Activated CD8-positive, alpha-beta T cell treated with anti-CD3 and anti-CD28 coated beads for 36 hours (primary cell): ENCODE measurements around the gene EGFL8. TPM values are rescaled to one million over a fixed set of nuclear protein-coding genes. Genes with fewer than 3 reads are reported as not detected.
A peak's percentile ranks its signal among the peaks of the same experiment; 100 is the strongest.

Source experiments
- ATAC-seq: fragments of 200-7000 bp; cut with Tn5 transposase; one replicate; pipeline ENCODE4 v1.10.0; 2021; ENCODE audit warnings: mild to moderate bottlenecking, moderate library complexity
- CTCF ChIA-PET: fragments of 350-600 bp; sonication (Branson Sonifier 250); formaldehyde crosslinking; loops from one replicate; lab custom pipeline; 2021; ENCODE audit warnings: antibody characterized with exemption; lab: Charles Lee
- POLR2A ChIA-PET: fragments of 350-600 bp; sonication (Branson Sonifier 250); formaldehyde crosslinking; loops from one replicate; lab custom pipeline; 2021; ENCODE audit warnings: antibody characterized with exemption; lab: Charles Lee
- DNase-seq: peaks from one replicate; pipeline ENCODE4 v3.0.0-alpha.2; 2020
- H3K27ac Mint-ChIP-seq: one replicate; pipeline ENCODE4 v1.8.0; 2021; ENCODE audit warnings: mild to moderate bottlenecking, mixed read lengths
- H3K27me3 Mint-ChIP-seq: one replicate; pipeline ENCODE4 v1.8.0; 2021; ENCODE audit warnings: mixed read lengths
- H3K36me3 Mint-ChIP-seq: one replicate; pipeline ENCODE4 v1.8.0; 2021; ENCODE audit warnings: low read depth, mixed read lengths
- H3K4me1 Mint-ChIP-seq: one replicate; pipeline ENCODE4 v1.8.0; 2021; ENCODE audit warnings: low read depth, mixed read lengths
- H3K4me3 Mint-ChIP-seq: one replicate; pipeline ENCODE4 v1.8.0; 2021; ENCODE audit warnings: mild to moderate bottlenecking, moderate library complexity, mixed read lengths
- H3K9me3 Mint-ChIP-seq: one replicate; pipeline ENCODE4 v1.8.0; 2021; ENCODE audit warnings: mixed read lengths
- CTCF ChIP-seq: fragments of 200-600 bp; IDR thresholded peaks from one replicate; pipeline ENCODE4 v1.8.0; 2022; ENCODE audit warnings: antibody characterized with exemption, mild to moderate bottlenecking
- intact Hi-C: fragments of 100-400 bp; cut with micrococcal nuclease; formaldehyde crosslinking; loops from one replicate; pipeline ENCODE4 v1.10.0; 2022
- total RNA-seq, 2 experiments: library from RNA; stranded (reverse); gene quantifications; one replicate each; pipeline ENCODE4 v1.2.3, GENCODE V29; 2021

The EGFL8 gene
- total RNA-seq, 2 experiments from 2014 or later, result 13.3 to 14.0 TPM

- TF ChIP-seq CTCF, result no peak
- Mint-ChIP-seq H3K36me3 (peaks cover 6% of the 10 kb centered on the region), H3K4me3 (peak overlapping the region; percentile 52), H3K4me1 (peaks cover 26% of the 10 kb centered on the region), H3K9me3 (no peaks in the 10 kb centered on the region), H3K27ac (no peak overlapping the region), H3K27me3 (no peaks in the 10 kb centered on the region)
- intact Hi-C loops, result loop anchor here (2.0 kb wide), 1 partner anchor 63 kb away; no protein-coding TSS in a partner anchor
- ChIA-PET CTCF (no interaction called here), POLR2A (interaction anchor here (2.4 kb wide), 1 partner anchor 48 kb away, joined by 8 read pairs; no protein-coding TSS in a partner anchor)
- no peak for ATAC-seq
- DNase-seq, result no peak
These were observed 32.9 kb upstream of the EGFL8 start for GRCh38 chr6:32131439-32131948.

- H3K36me3 Mint-ChIP-seq, result peaks cover 2% of the 10 kb centered on the region
- no peak overlapping the region for H3K27ac Mint-ChIP-seq
- no peak for TF ChIP-seq CTCF
- DNase-seq (no peak), ATAC-seq (no peak)
- ChIA-PET CTCF (no interaction called here), POLR2A (no interaction called here)
- H3K27me3 Mint-ChIP-seq, result no peaks in the 10 kb centered on the region
- H3K9me3 Mint-ChIP-seq, result no peaks in the 10 kb centered on the region
- intact Hi-C loops, result no loop called here
- no peak overlapping the region for H3K4me3 Mint-ChIP-seq
- peaks cover 19% of the 10 kb centered on the region for H3K4me1 Mint-ChIP-seq
These were observed 32.3 kb upstream of the EGFL8 start for GRCh38 chr6:32132110-32132509.

GRCh38 chr6:32133786-32134185, 30.6 kb upstream of the EGFL8 start:
- peaks cover 11% of the 10 kb centered on the region for H3K4me1 Mint-ChIP-seq
- intact Hi-C loops, result no loop called here
- TF ChIP-seq CTCF, result no peak
- DNase-seq (no peak), ATAC-seq (no peak)
- H3K27ac Mint-ChIP-seq, result no peak overlapping the region
- no peaks in the 10 kb centered on the region for H3K27me3 Mint-ChIP-seq
- H3K36me3 Mint-ChIP-seq, result no peaks in the 10 kb centered on the region
- ChIA-PET POLR2A (no interaction called here), CTCF (no interaction called here)
- no peak overlapping the region for H3K4me3 Mint-ChIP-seq
- no peaks in the 10 kb centered on the region for H3K9me3 Mint-ChIP-seq

GRCh38 chr6:32137454-32137853, 26.9 kb upstream of the EGFL8 start:
- Mint-ChIP-seq H3K27ac (no peak overlapping the region), H3K27me3 (no peaks in the 10 kb centered on the region), H3K36me3 (no peaks in the 10 kb centered on the region), H3K9me3 (no peaks in the 10 kb centered on the region), H3K4me3 (no peak overlapping the region), H3K4me1 (no peaks in the 10 kb centered on the region)
- POLR2A ChIA-PET, result no interaction called here
- no peak for DNase-seq
- CTCF ChIA-PET, result interaction anchor here (1.0 kb wide), 1 partner anchor 11 kb away, joined by 3 read pairs; no protein-coding TSS in a partner anchor
- no peak for ATAC-seq
- intact Hi-C loops, result no loop called here
- no peak for TF ChIP-seq CTCF

GRCh38 chr6:32139590-32139989, 24.8 kb upstream of the EGFL8 start:
- H3K9me3 Mint-ChIP-seq, result no peaks in the 10 kb centered on the region
- ChIA-PET POLR2A (no interaction called here), CTCF (no interaction called here)
- ATAC-seq, result no peak
- intact Hi-C loops, result no loop called here
- H3K27ac Mint-ChIP-seq, result no peak overlapping the region
- H3K36me3 Mint-ChIP-seq, result no peaks in the 10 kb centered on the region
- no peaks in the 10 kb centered on the region for H3K27me3 Mint-ChIP-seq
- no peak for DNase-seq
- no peaks in the 10 kb centered on the region for H3K4me1 Mint-ChIP-seq
- no peak overlapping the region for H3K4me3 Mint-ChIP-seq
- TF ChIP-seq CTCF, result no peak
